Measurements from ENCODE around the gene DDX42. TPM values are rescaled to one million over a fixed set of nuclear protein-coding genes. Genes with fewer than 3 reads are reported as not detected.
A peak's percentile ranks its signal among the peaks of the same experiment; 100 is the strongest.

The DDX42 gene
- total and polyA plus RNA-seq, 2 of the 13 experiments (the other 11 are each of a cell fraction or from before 2014, with no cell fraction given), result 87.2 to 92.9 TPM

DNA sequence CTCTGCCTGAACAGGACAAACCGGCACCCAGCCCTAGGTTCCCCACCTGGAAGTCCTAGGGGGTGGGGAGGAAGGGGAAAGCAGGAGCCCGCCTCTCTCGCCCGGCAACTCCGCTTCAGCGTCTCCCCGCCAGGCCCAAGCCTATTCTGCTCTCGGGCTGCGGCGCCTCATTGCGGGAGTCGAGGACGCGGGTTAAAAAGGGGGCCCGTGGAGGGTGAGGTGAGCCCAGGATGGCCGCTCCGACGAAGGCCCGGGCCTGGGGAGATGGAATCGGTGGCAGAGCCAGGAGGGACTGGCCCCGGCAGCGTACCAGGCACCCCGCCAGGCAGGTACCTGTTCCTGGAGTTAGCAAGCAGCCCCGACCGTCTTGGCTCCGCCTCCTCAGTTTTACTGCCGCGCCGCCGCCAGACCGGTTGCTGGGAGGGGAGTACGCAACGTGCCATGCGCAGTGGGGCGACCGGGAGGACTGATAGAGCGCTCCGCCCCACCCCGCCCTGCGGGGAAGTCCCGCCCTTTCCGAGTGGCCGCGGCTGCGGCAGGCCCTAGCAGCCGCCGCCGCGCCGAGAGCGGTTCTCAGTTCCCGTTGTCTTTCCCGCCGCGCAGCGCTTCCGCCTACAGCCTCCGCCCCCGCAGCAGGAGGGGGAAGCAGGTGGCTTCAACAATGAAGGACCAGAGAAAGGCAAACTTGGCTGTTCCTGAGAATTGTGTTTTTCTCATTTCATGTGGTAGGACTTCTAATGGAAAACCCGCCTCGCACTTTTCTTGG lies 32.4 kb upstream of the DDX42 start, which contains the start of gene STRADA (continued):
- TF ChIP-seq, protein P1, sequence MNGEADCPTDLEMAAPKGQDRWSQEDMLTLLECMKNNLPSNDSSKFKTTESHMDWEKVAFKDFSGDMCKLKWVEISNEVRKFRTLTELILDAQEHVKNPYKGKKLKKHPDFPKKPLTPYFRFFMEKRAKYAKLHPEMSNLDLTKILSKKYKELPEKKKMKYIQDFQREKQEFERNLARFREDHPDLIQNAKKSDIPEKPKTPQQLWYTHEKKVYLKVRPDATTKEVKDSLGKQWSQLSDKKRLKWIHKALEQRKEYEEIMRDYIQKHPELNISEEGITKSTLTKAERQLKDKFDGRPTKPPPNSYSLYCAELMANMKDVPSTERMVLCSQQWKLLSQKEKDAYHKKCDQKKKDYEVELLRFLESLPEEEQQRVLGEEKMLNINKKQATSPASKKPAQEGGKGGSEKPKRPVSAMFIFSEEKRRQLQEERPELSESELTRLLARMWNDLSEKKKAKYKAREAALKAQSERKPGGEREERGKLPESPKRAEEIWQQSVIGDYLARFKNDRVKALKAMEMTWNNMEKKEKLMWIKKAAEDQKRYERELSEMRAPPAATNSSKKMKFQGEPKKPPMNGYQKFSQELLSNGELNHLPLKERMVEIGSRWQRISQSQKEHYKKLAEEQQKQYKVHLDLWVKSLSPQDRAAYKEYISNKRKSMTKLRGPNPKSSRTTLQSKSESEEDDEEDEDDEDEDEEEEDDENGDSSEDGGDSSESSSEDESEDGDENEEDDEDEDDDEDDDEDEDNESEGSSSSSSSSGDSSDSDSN (CRISPR knock-in tag; IDR thresholded peaks at IDR 0.05), result peak; percentile 90
- TF ChIP-seq MIER2 (CRISPR knock-in tag; IDR thresholded peaks at IDR 0.05) (peak; percentile 38; the same call in 1 of the 2 replicates), MED8 (CRISPR knock-in tag; IDR thresholded peaks at IDR 0.05; ENCODE audit: insufficient replicate concordance) (peak; percentile 52), ZNF230 (CRISPR knock-in tag; IDR thresholded peaks at IDR 0.05) (peak; percentile 74; the same call in 1 of the 2 replicates), ZFX (CRISPR knock-in tag; IDR thresholded peaks at IDR 0.05; ENCODE audit: low read depth) (peak; percentile 97), ZNF761 (CRISPR knock-in tag; conservative IDR thresholded peaks at IDR 0.05) (peak; percentile 86; the same call in 1 of the 2 replicates), RORA (CRISPR knock-in tag; IDR thresholded peaks at IDR 0.05) (no peak), ATF7-NPFF (CRISPR knock-in tag; IDR thresholded peaks at IDR 0.05; ENCODE audit: low read depth) (peak; percentile 76), ZNF354B (CRISPR knock-in tag; IDR thresholded peaks at IDR 0.05) (no peak), GFI1 (CRISPR knock-in tag; IDR thresholded peaks at IDR 0.05; ENCODE audit: borderline replicate concordance) (peak; percentile 81), RAD21 (CRISPR knock-in tag; IDR thresholded peaks at IDR 0.05) (peak; percentile 45), POGK (CRISPR knock-in tag; conservative IDR thresholded peaks at IDR 0.05) (peak; percentile 84), PHF5A (CRISPR knock-in tag; IDR thresholded peaks at IDR 0.05; ENCODE audit: low read depth, unreplicated experiment) (no peak), HNF1B (CRISPR knock-in tag; IDR thresholded peaks at IDR 0.05) (peak; percentile 73), ZNF563 (CRISPR knock-in tag; IDR thresholded peaks at IDR 0.05) (peak; percentile 95), KLF15 (CRISPR knock-in tag; IDR thresholded peaks at IDR 0.05; ENCODE audit: borderline replicate concordance) (no peak), BCL6 (CRISPR knock-in tag; IDR thresholded peaks at IDR 0.05) (peak; percentile 38; the same call in 1 of the 2 replicates), ZMYM4 (CRISPR knock-in tag; IDR thresholded peaks at IDR 0.05) (peak; percentile 63; the same call in 1 of the 2 replicates)
- TF ChIP-seq, protein P2, sequence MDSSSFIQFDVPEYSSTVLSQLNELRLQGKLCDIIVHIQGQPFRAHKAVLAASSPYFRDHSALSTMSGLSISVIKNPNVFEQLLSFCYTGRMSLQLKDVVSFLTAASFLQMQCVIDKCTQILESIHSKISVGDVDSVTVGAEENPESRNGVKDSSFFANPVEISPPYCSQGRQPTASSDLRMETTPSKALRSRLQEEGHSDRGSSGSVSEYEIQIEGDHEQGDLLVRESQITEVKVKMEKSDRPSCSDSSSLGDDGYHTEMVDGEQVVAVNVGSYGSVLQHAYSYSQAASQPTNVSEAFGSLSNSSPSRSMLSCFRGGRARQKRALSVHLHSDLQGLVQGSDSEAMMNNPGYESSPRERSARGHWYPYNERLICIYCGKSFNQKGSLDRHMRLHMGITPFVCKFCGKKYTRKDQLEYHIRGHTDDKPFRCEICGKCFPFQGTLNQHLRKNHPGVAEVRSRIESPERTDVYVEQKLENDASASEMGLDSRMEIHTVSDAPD (CRISPR knock-in tag; IDR thresholded peaks at IDR 0.05), result peak; percentile 38; the same call in 1 of the 2 replicates
- TF ChIP-seq, protein P3, sequence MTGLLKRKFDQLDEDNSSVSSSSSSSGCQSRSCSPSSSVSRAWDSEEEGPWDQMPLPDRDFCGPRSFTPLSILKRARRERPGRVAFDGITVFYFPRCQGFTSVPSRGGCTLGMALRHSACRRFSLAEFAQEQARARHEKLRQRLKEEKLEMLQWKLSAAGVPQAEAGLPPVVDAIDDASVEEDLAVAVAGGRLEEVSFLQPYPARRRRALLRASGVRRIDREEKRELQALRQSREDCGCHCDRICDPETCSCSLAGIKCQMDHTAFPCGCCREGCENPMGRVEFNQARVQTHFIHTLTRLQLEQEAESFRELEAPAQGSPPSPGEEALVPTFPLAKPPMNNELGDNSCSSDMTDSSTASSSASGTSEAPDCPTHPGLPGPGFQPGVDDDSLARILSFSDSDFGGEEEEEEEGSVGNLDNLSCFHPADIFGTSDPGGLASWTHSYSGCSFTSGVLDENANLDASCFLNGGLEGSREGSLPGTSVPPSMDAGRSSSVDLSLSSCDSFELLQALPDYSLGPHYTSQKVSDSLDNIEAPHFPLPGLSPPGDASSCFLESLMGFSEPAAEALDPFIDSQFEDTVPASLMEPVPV (CRISPR knock-in tag; IDR thresholded peaks at IDR 0.05), result peak; percentile 81
